Liver (tissue), 9 donors: Measurements from ENCODE around the gene FAAP100. TPM values are rescaled to one million over a fixed set of nuclear protein-coding genes. Genes with fewer than 3 reads are reported as not detected.

Source experiments
- DNase-seq: peaks from one replicate; pipeline ENCODE4 v3.0.0-alpha.2; 2017; ENCODE audit warnings: low spot score
- H3K27ac ChIP-seq, 2 donors: one replicate each; pipeline ENCODE4 v1.7.0; 2013; ENCODE audit warnings: inconsistent platforms in 2 of 2, low read length in 2 of 2, control low read depth in 1 of 2, low read depth in 1 of 2, mild to moderate bottlenecking in 1 of 2
- H3K27me3 ChIP-seq, 4 donors: one replicate each; pipeline versions ENCODE4 v1.6.1 to v1.7.0; 2013; ENCODE audit warnings: low read length in 3 of 4, inconsistent platforms in 1 of 4, mild to moderate bottlenecking in 1 of 4, moderate library complexity in 1 of 4; ENCODE audit not compliant: control insufficient read depth in 4 of 4, insufficient read depth in 4 of 4
- H3K36me3 ChIP-seq, 4 donors: one replicate each; pipeline versions ENCODE4 v1.6.1 to v1.7.0; 2013; ENCODE audit warnings: low read length in 3 of 4, mild to moderate bottlenecking in 3 of 4, low read depth in 1 of 4, moderate library complexity in 1 of 4; ENCODE audit not compliant: control insufficient read depth in 4 of 4, insufficient read depth in 3 of 4
- H3K4me1 ChIP-seq, 4 donors: one replicate each; pipeline versions ENCODE4 v1.6.1 to v1.7.0; 2013; ENCODE audit warnings: low read length in 3 of 4, mild to moderate bottlenecking in 3 of 4, moderate library complexity in 1 of 4; ENCODE audit not compliant: control insufficient read depth in 4 of 4, insufficient read depth in 4 of 4
- H3K4me3 ChIP-seq, 3 donors: one replicate each; pipeline versions ENCODE4 v1.6.1 to v1.7.0; 2013; ENCODE audit warnings: low read length in 3 of 3, control low read depth in 1 of 3, low read depth in 1 of 3, mild to moderate bottlenecking in 1 of 3
- H3K9ac ChIP-seq, 2 donors: one replicate each; pipeline ENCODE4 v1.7.0; 2013; ENCODE audit warnings: low read length in 2 of 2, mild to moderate bottlenecking in 2 of 2, moderate library complexity in 2 of 2, control low read depth in 1 of 2, low read depth in 1 of 2
- H3K9me3 ChIP-seq, 4 donors: one replicate each; pipeline versions ENCODE4 v1.6.1 to v1.7.0; 2013; ENCODE audit warnings: low read length in 3 of 4; ENCODE audit not compliant: control insufficient read depth in 4 of 4
- EGR1 ChIP-seq, 2 donors: IDR thresholded peaks; 2 replicates each; pipeline ENCODE4 v1.6.1; 2016 to 2018; ENCODE audit warnings: antibody characterized with exemption in 2 of 2, low read depth in 2 of 2
- FOXA1 ChIP-seq: IDR thresholded peaks from 2 replicates; pipeline ENCODE4 v1.6.1; 2016; ENCODE audit warnings: antibody characterized with exemption
- FOXA2 ChIP-seq: IDR thresholded peaks from 2 replicates; pipeline ENCODE4 v1.6.1; 2016; ENCODE audit warnings: antibody characterized with exemption
- GABPA ChIP-seq, 2 donors: IDR thresholded peaks in 1 of 2; conservative IDR thresholded peaks in 1 of 2; 2 replicates each; pipeline ENCODE4 v1.6.1; 2016; ENCODE audit warnings: antibody characterized with exemption in 2 of 2, mild to moderate bottlenecking in 1 of 2, moderate library complexity in 1 of 2
- HNF4A ChIP-seq, 2 donors: conservative IDR thresholded peaks; 2 replicates each; pipeline ENCODE4 v1.6.1; 2016; ENCODE audit warnings: antibody characterized with exemption in 2 of 2, mild to moderate bottlenecking in 2 of 2
- HNF4G ChIP-seq: IDR thresholded peaks from 2 replicates; pipeline ENCODE4 v1.6.1; 2016; ENCODE audit warnings: antibody characterized with exemption
- JUND ChIP-seq, 2 donors: IDR thresholded peaks; 2 replicates each; pipeline ENCODE4 v1.6.1; 2016; ENCODE audit warnings: antibody characterized with exemption in 2 of 2
- NR2F2 ChIP-seq: IDR thresholded peaks from 2 replicates; pipeline ENCODE4 v1.6.1; 2016; ENCODE audit warnings: antibody characterized with exemption
- RAD21 ChIP-seq, 2 donors: IDR thresholded peaks; 2 replicates each; pipeline ENCODE4 v1.6.1; 2016; ENCODE audit warnings: antibody characterized with exemption in 2 of 2, mild to moderate bottlenecking in 2 of 2
- RXRA ChIP-seq, 2 donors: IDR thresholded peaks; 2 replicates each; pipeline ENCODE4 v1.6.1; 2017 to 2018; ENCODE audit warnings: antibody characterized with exemption in 2 of 2, mild to moderate bottlenecking in 1 of 2
- SP1 ChIP-seq: IDR thresholded peaks from 2 replicates; pipeline ENCODE4 v1.6.1; 2018; ENCODE audit warnings: antibody characterized with exemption, mild to moderate bottlenecking
- TAF1 ChIP-seq: conservative IDR thresholded peaks from 2 replicates; pipeline ENCODE4 v1.6.1; 2016; ENCODE audit warnings: antibody characterized with exemption, mild to moderate bottlenecking
- YY1 ChIP-seq: IDR thresholded peaks from 2 replicates; pipeline ENCODE4 v1.6.1; 2016; ENCODE audit warnings: antibody characterized with exemption, mild to moderate bottlenecking
- WGBS: extraction: QIAGEN DNeasy Blood & Tissue Kit; methylation state at CpG from one replicate; pipeline ENCODE4 v1.1.7; 2013; 5-methylcytosine and 5-hydroxymethylcytosine counted together
- polyA plus RNA-seq, 2 donors: library from polyadenylated mRNA; stranded (reverse) in 1 of 2; unstranded in 1 of 2; fragments of 200-250 nt in 1 of 2; fragments of >200 nt in 1 of 2; fragmentation: Nextera tagmentation in 1 of 2; extraction: Ambion mirVana in 1 of 2; gene quantifications; one replicate each; pipeline versions ENCODE4 v1.2.1 to v1.2.3, GENCODE V29; 2013 to 2015
- total RNA-seq, 2 donors: library from RNA; depleted of rRNA; stranded (reverse); fragments of >200 nt; gene quantifications; one replicate each; pipeline ENCODE4 v1.2.3, GENCODE V29; 2014
- TF ChIP-seq, protein P1 (sequence below): fragments of 150-350 bp; IDR thresholded peaks from 2 replicates; pipeline ENCODE4 v1.5.1; 2017; ENCODE audit warnings: improper control_type of control experiment, low read depth, low read length; ENCODE audit not compliant: missing input control
- TF ChIP-seq, protein P2 (sequence below): IDR thresholded peaks from 2 replicates; pipeline ENCODE4 v1.6.1; 2016; ENCODE audit warnings: antibody characterized with exemption
- TF ChIP-seq, protein P3 (sequence below): IDR thresholded peaks from 2 replicates; pipeline ENCODE4 v1.6.1; 2016; ENCODE audit warnings: antibody characterized with exemption, mild to moderate bottlenecking
- TF ChIP-seq, protein P4 (sequence below): IDR thresholded peaks from 2 replicates; pipeline ENCODE4 v1.6.1; 2016; ENCODE audit warnings: antibody characterized with exemption
- donor health status: healthy.
- donor health status: healthy.
- donor health status: healthy.
- donor health status: healthy.
- donor health status: healthy.

FAAP100 gene
- total and polyA plus RNA-seq, 4 donors, result 8.1 to 14.7 (median 9.7) TPM

- peaks cover 10 to 42% (median 18%) of the 10 kb centered on the region in 4 donors for H3K36me3 ChIP-seq
- peaks cover 7 to 20% (median 15%) of the 10 kb centered on the region in 4 donors for H3K4me1 ChIP-seq
- TF ChIP-seq FOXA2, result no peak
- no peak for TF ChIP-seq FOXA1
- no peak for TF ChIP-seq GABPA (IDR thresholded peaks at IDR 0.05 in 1 of 2, conservative IDR thresholded peaks at IDR 0.05 in 1 of 2)
Measured at GRCh38 chr17:81579298-81579697, 27.1 kb upstream of the FAAP100 start.

DNA sequence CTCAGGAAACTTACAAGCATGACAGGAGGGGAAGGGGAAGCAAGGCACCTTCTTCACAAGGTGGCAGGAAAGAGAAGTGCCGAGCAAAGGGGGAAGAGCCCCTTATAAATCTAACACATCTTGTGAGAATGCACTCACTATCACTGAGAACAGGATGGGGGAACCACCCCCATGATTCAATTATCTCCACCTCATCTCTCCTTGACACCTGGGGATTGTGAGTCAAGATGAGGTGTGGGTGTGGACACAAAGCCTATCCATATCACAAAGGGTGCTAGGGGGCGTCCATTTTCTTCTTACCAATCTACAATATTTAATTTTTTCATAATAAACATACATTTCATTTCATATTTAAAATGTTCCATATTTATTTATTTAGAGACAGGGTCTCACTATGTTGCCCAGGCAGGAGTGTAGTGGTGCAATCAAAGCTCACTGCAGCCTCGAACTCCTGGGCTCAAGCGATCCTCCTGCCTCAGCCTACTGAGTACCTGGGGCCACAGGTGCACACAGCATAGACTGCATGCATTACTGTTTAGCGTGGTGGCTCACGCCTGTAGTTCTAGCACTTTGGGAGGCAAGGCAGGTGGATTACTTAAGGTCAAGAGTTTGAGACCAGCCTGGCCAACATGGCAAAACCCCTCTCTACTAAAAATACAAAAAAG is 26.5 kb upstream of the FAAP100 start:
- no peak overlapping the region for H3K27ac ChIP-seq
- no peak overlapping the region for H3K4me3 ChIP-seq
- TF ChIP-seq, protein P1, sequence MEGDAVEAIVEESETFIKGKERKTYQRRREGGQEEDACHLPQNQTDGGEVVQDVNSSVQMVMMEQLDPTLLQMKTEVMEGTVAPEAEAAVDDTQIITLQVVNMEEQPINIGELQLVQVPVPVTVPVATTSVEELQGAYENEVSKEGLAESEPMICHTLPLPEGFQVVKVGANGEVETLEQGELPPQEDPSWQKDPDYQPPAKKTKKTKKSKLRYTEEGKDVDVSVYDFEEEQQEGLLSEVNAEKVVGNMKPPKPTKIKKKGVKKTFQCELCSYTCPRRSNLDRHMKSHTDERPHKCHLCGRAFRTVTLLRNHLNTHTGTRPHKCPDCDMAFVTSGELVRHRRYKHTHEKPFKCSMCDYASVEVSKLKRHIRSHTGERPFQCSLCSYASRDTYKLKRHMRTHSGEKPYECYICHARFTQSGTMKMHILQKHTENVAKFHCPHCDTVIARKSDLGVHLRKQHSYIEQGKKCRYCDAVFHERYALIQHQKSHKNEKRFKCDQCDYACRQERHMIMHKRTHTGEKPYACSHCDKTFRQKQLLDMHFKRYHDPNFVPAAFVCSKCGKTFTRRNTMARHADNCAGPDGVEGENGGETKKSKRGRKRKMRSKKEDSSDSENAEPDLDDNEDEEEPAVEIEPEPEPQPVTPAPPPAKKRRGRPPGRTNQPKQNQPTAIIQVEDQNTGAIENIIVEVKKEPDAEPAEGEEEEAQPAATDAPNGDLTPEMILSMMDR, result no peak
- TF ChIP-seq SP1 (no peak), YY1 (no peak), RAD21 (IDR thresholded peaks at IDR 0.05) (no peak), NR2F2 (no peak), EGR1 (IDR thresholded peaks at IDR 0.05; ENCODE audit: low read depth in 2 of 2) (no peak), TAF1 (no peak), HNF4A (conservative IDR thresholded peaks at IDR 0.05) (no peak), FOXA2 (no peak), HNF4G (no peak), JUND (IDR thresholded peaks at IDR 0.05) (no peak), RXRA (IDR thresholded peaks at IDR 0.05) (no peak), FOXA1 (no peak), GABPA (IDR thresholded peaks at IDR 0.05 in 1 of 2, conservative IDR thresholded peaks at IDR 0.05 in 1 of 2) (no peak)
- TF ChIP-seq, protein P2, sequence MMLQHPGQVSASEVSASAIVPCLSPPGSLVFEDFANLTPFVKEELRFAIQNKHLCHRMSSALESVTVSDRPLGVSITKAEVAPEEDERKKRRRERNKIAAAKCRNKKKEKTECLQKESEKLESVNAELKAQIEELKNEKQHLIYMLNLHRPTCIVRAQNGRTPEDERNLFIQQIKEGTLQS, result no peak
- TF ChIP-seq, protein P3, sequence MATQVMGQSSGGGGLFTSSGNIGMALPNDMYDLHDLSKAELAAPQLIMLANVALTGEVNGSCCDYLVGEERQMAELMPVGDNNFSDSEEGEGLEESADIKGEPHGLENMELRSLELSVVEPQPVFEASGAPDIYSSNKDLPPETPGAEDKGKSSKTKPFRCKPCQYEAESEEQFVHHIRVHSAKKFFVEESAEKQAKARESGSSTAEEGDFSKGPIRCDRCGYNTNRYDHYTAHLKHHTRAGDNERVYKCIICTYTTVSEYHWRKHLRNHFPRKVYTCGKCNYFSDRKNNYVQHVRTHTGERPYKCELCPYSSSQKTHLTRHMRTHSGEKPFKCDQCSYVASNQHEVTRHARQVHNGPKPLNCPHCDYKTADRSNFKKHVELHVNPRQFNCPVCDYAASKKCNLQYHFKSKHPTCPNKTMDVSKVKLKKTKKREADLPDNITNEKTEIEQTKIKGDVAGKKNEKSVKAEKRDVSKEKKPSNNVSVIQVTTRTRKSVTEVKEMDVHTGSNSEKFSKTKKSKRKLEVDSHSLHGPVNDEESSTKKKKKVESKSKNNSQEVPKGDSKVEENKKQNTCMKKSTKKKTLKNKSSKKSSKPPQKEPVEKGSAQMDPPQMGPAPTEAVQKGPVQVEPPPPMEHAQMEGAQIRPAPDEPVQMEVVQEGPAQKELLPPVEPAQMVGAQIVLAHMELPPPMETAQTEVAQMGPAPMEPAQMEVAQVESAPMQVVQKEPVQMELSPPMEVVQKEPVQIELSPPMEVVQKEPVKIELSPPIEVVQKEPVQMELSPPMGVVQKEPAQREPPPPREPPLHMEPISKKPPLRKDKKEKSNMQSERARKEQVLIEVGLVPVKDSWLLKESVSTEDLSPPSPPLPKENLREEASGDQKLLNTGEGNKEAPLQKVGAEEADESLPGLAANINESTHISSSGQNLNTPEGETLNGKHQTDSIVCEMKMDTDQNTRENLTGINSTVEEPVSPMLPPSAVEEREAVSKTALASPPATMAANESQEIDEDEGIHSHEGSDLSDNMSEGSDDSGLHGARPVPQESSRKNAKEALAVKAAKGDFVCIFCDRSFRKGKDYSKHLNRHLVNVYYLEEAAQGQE, result no peak
- TF ChIP-seq, protein P4, sequence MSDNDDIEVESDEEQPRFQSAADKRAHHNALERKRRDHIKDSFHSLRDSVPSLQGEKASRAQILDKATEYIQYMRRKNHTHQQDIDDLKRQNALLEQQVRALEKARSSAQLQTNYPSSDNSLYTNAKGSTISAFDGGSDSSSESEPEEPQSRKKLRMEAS, result no peak
- no peak overlapping the region for H3K9ac ChIP-seq
- H3K27me3 ChIP-seq, result no peaks in the 10 kb centered on the region
- H3K36me3 ChIP-seq, result peaks cover 14 to 45% (median 20%) of the 10 kb centered on the region in 4 donors
- 96% methylated on average over 6 of the region's 6 CpGs for WGBS
- no peak for DNase-seq
- H3K4me1 ChIP-seq, result peaks cover 6 to 15% (median 10%) of the 10 kb centered on the region in 4 donors
- H3K9me3 ChIP-seq, result no peaks in the 10 kb centered on the region

More at GRCh38 chr17:81579298-81579697, 27.1 kb upstream of the FAAP100 start:
- no peaks in the 10 kb centered on the region for H3K27me3 ChIP-seq
- 95% methylated on average over 6 of the region's 6 CpGs for WGBS
- no peaks in the 10 kb centered on the region for H3K9me3 ChIP-seq
- no peak for DNase-seq
- H3K4me3 ChIP-seq, result no peak overlapping the region
- H3K9ac ChIP-seq, result no peak overlapping the region
- no peak overlapping the region for H3K27ac ChIP-seq
